Astrocyte of the cerebellum (primary cell): ENCODE results near the gene CRAMP1.
A peak's percentile ranks its signal among the peaks of the same experiment; 100 is the strongest.

ENCODE experiments used
- DNase-seq: peaks from one replicate; pipeline ENCODE4 v3.0.0-alpha.2; 2011; ENCODE audit warnings: low read depth
- H3K4me3 ChIP-seq: 2 replicates; pipeline ENCODE4 v1.5.1; 2011; ENCODE audit warnings: mild to moderate bottlenecking, low read depth, low read length, moderate library complexity
- CTCF ChIP-seq: IDR thresholded peaks from 2 replicates; pipeline ENCODE4 v1.5.1; 2012; ENCODE audit warnings: low read length, low read depth, moderate library complexity, mild to moderate bottlenecking; ENCODE audit errors: missing control alignments
- in situ Hi-C: cut with HindIII; loops from 2 replicates; pipeline ENCODE4 v1.10.0; 2017; ENCODE audit warnings: low sequenced_read_pairs

The CRAMP1 gene

GRCh38 chr16:1677339-1677738 lies 65.2 kb downstream of the CRAMP1 start:
- no peak for TF ChIP-seq CTCF
- in situ Hi-C loops, result no loop called here
- H3K4me3 ChIP-seq, result no peak overlapping the region
- DNase-seq, result no peak

- in situ Hi-C loops, result no loop called here
Measured at GRCh38 chr16:1677942-1678499, 65.9 kb downstream of the CRAMP1 start, which contains the start of gene JPT2. Gene JPT2 (plus strand): TSS chr16:1678279. CDS start chr16:1678313, 34 bp downstream.

GRCh38 chr16:1678500-1679098 lies 66.4 kb downstream of the CRAMP1 start:
- peak overlapping the region; percentile 83 for H3K4me3 ChIP-seq
- no peak for DNase-seq
- in situ Hi-C loops, result no loop called here
- TF ChIP-seq CTCF, result peak; percentile 4

More at GRCh38 chr16:1677942-1678499, 65.9 kb downstream of the CRAMP1 start, which contains the start of gene JPT2:
- peak within 1 kb of the TSS; percentile 83 for H3K4me3 ChIP-seq
- TF ChIP-seq CTCF, result no peak
- DNase-seq, result peak; percentile 92

- TF ChIP-seq CTCF, result no peak
- in situ Hi-C loops, result loop anchor here (10.0 kb wide), 1 partner anchor 64 kb away; no protein-coding TSS in a partner anchor
- DNase-seq, result no peak
- H3K4me3 ChIP-seq, result peak overlapping the region; percentile 1
Measured at GRCh38 chr16:1680361-1680760, 68.2 kb downstream of the CRAMP1 start.

GRCh38 chr16:1681032-1681431 lies 68.9 kb downstream of the CRAMP1 start:
- no peak for TF ChIP-seq CTCF
- no peak for DNase-seq
- H3K4me3 ChIP-seq, result no peak overlapping the region
- in situ Hi-C loops, result loop anchor here (10.0 kb wide), 1 partner anchor 64 kb away; no protein-coding TSS in a partner anchor

GRCh38 chr16:1687427-1688316 lies 75.5 kb downstream of the CRAMP1 start:
- DNase-seq, result no peak
- H3K4me3 ChIP-seq, result no peak overlapping the region
- in situ Hi-C loops, result loop anchor here (10.0 kb wide), 1 partner anchor 57 kb away; no protein-coding TSS in a partner anchor
- TF ChIP-seq CTCF, result no peak
